ENCODE results near the gene DBH. TPM values are rescaled to one million over a fixed set of nuclear protein-coding genes. Genes with fewer than 3 reads are reported as not detected.

The DBH gene
- polyA plus RNA-seq, 3 donors: not detected

GRCh38 chr9:133681658-133682306, 45.6 kb downstream of the DBH start:
- Mint-ChIP-seq H3K27ac (no peak overlapping the region), H3K4me3 (no peak overlapping the region)
- H3K27ac ChIP-seq (ENCODE audit: low read depth in 1 of 2, low read length in 2 of 2): no peak overlapping the region

GRCh38 chr9:133682818-133683585, 46.8 kb downstream of the DBH start:
- 95% methylated on average over 16 of the region's 20 CpGs for WGBS (ENCODE audit: insufficient coverage)

More at GRCh38 chr9:133681658-133682306, 45.6 kb downstream of the DBH start:
- H3K36me3 Mint-ChIP-seq: no peaks in the 10 kb centered on the region
- H3K9me3 Mint-ChIP-seq: no peaks in the 10 kb centered on the region
- no peak overlapping the region for H3K4me3 ChIP-seq (replicated peaks in 1 of 3; ENCODE audit: low read depth in 2 of 3, low read length in 3 of 3)
- no peak overlapping the region for H2AFZ ChIP-seq (ENCODE audit: insufficient read depth, low read depth, low read length, poor library complexity, severe bottlenecking)
- no peaks in the 10 kb centered on the region for H3K79me2 ChIP-seq (ENCODE audit: insufficient read depth, low read length)
- H3K36me3 ChIP-seq (replicated peaks in 1 of 2; ENCODE audit: control insufficient read depth in 1 of 2, insufficient read depth in 2 of 2, low read length in 2 of 2): no peaks in the 10 kb centered on the region
- intact Hi-C loops (cut with micrococcal nuclease): no loop called here
- no peaks in the 10 kb centered on the region for H3K9me3 ChIP-seq (replicated peaks in 1 of 2; ENCODE audit: control insufficient read depth in 1 of 2, insufficient read depth in 1 of 2, low read length in 2 of 2)
- peaks cover 0 to 5% (median 2%) of the 10 kb centered on the region in 3 donors for H3K27me3 Mint-ChIP-seq (ENCODE audit: low read depth in 3 of 3)
- no peak overlapping the region for H3K9ac ChIP-seq (ENCODE audit: insufficient read depth, low read length, poor library complexity, severe bottlenecking)
- H4K20me1 ChIP-seq (ENCODE audit: insufficient read depth, low read length): no peaks in the 10 kb centered on the region
- 94% methylated on average over 24 of the region's 35 CpGs for whole genome bisulfite sequencing (ENCODE audit: insufficient coverage)
- TF ChIP-seq, protein P1, sequence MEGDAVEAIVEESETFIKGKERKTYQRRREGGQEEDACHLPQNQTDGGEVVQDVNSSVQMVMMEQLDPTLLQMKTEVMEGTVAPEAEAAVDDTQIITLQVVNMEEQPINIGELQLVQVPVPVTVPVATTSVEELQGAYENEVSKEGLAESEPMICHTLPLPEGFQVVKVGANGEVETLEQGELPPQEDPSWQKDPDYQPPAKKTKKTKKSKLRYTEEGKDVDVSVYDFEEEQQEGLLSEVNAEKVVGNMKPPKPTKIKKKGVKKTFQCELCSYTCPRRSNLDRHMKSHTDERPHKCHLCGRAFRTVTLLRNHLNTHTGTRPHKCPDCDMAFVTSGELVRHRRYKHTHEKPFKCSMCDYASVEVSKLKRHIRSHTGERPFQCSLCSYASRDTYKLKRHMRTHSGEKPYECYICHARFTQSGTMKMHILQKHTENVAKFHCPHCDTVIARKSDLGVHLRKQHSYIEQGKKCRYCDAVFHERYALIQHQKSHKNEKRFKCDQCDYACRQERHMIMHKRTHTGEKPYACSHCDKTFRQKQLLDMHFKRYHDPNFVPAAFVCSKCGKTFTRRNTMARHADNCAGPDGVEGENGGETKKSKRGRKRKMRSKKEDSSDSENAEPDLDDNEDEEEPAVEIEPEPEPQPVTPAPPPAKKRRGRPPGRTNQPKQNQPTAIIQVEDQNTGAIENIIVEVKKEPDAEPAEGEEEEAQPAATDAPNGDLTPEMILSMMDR (IDR thresholded peaks at IDR 0.05): no peak
- H3K27me3 ChIP-seq (ENCODE audit: control insufficient read depth in 2 of 2, insufficient read depth in 2 of 2, low read length in 2 of 2): no peaks in the 10 kb centered on the region
- no peak for DNase-seq
- no peaks in the 10 kb centered on the region for H3K4me1 ChIP-seq (ENCODE audit: control insufficient read depth in 1 of 2, insufficient read depth in 2 of 2, low read length in 2 of 2)
- H3K4me2 ChIP-seq (replicated peaks; ENCODE audit: extremely low read depth, low read length, poor library complexity, severe bottlenecking): no peak overlapping the region
- H3K4me1 Mint-ChIP-seq: no peaks in the 10 kb centered on the region

More at GRCh38 chr9:133682818-133683585, 46.8 kb downstream of the DBH start:
- Histone ChIP-seq H2AFZ (ENCODE audit: insufficient read depth, low read depth, low read length, poor library complexity, severe bottlenecking) (no peak overlapping the region), H3K36me3 (replicated peaks in 1 of 2; ENCODE audit: control insufficient read depth in 1 of 2, insufficient read depth in 2 of 2, low read length in 2 of 2) (no peaks in the 10 kb centered on the region), H4K20me1 (ENCODE audit: insufficient read depth, low read length) (no peaks in the 10 kb centered on the region), H3K79me2 (ENCODE audit: insufficient read depth, low read length) (no peaks in the 10 kb centered on the region), H3K4me3 (replicated peaks in 1 of 3; ENCODE audit: low read depth in 2 of 3, low read length in 3 of 3) (no peak overlapping the region), H3K4me1 (ENCODE audit: control insufficient read depth in 1 of 2, insufficient read depth in 2 of 2, low read length in 2 of 2) (no peaks in the 10 kb centered on the region), H3K4me2 (replicated peaks; ENCODE audit: extremely low read depth, low read length, poor library complexity, severe bottlenecking) (no peak overlapping the region), H3K9me3 (replicated peaks in 1 of 2; ENCODE audit: control insufficient read depth in 1 of 2, insufficient read depth in 1 of 2, low read length in 2 of 2) (no peaks in the 10 kb centered on the region), H3K27ac (ENCODE audit: low read depth in 1 of 2, low read length in 2 of 2) (no peak overlapping the region), H3K27me3 (ENCODE audit: control insufficient read depth in 2 of 2, insufficient read depth in 2 of 2, low read length in 2 of 2) (no peaks in the 10 kb centered on the region), H3K9ac (ENCODE audit: insufficient read depth, low read length, poor library complexity, severe bottlenecking) (no peak overlapping the region)
- Mint-ChIP-seq H3K27me3 (ENCODE audit: low read depth in 3 of 3) (peaks cover 0 to 4% (median 2%) of the 10 kb centered on the region in 3 donors), H3K4me1 (no peaks in the 10 kb centered on the region), H3K36me3 (no peaks in the 10 kb centered on the region), H3K9me3 (no peaks in the 10 kb centered on the region), H3K4me3 (no peak overlapping the region), H3K27ac (peak overlapping the region in 1 of 7 donors; percentile 41)
- TF ChIP-seq, protein P1 (IDR thresholded peaks at IDR 0.05): no peak
- DNase-seq: no peak
- intact Hi-C loops (cut with micrococcal nuclease): no loop called here

All from CD14-positive monocyte (primary cell).